Hematopoietic multipotent progenitor cell treated with erythropoietin and hydrocortisone succinate and interleukin-3 and kit ligand, for 15 days (in vitro differentiated cells): ENCODE data around the gene PTPRZ1.

ENCODE experiments used
- DNase-seq: peaks from one replicate; pipeline ENCODE4 v3.0.0-alpha.2; 2015; ENCODE audit warnings: low spot score

Gene PTPRZ1

GRCh38 chr7:121954803-121955202, 81.8 kb downstream of the PTPRZ1 start:
- DNase-seq, result no peak

- DNase-seq, result no peak
These were observed 84.7 kb downstream of the PTPRZ1 start for GRCh38 chr7:121957626-121958025.

GRCh38 chr7:121960678-121961077, 87.7 kb downstream of the PTPRZ1 start:
- DNase-seq, result no peak

GRCh38 chr7:121961089-121961867, 88.3 kb downstream of the PTPRZ1 start:
- no peak for DNase-seq

GRCh38 chr7:121966276-121966934, 93.4 kb downstream of the PTPRZ1 start:
- DNase-seq, result no peak

- DNase-seq, result no peak
These were observed 94.0 kb downstream of the PTPRZ1 start for GRCh38 chr7:121966935-121967332.

- no peak for DNase-seq
These were observed 112.6 kb downstream of the PTPRZ1 start for GRCh38 chr7:121985476-121986030.

- DNase-seq, result no peak
These were observed 119.1 kb downstream of the PTPRZ1 start for GRCh38 chr7:121992068-121992467.

- peak; percentile 16 for DNase-seq
These were observed 121.9 kb downstream of the PTPRZ1 start for GRCh38 chr7:121994625-121995410.

- DNase-seq, result no peak
These were observed 133.7 kb downstream of the PTPRZ1 start for GRCh38 chr7:122006687-122007086.

- no peak for DNase-seq
These were observed 137.2 kb downstream of the PTPRZ1 start for GRCh38 chr7:122010116-122010515.

- DNase-seq, result no peak
These were observed 140.1 kb downstream of the PTPRZ1 start for GRCh38 chr7:122013065-122013464.

- DNase-seq, result no peak
These were observed 140.7 kb downstream of the PTPRZ1 start for GRCh38 chr7:122013630-122014029.

- no peak for DNase-seq
These were observed 141.7 kb downstream of the PTPRZ1 start for GRCh38 chr7:122014697-122015096.

- DNase-seq, result no peak
These were observed 145.1 kb downstream of the PTPRZ1 start for GRCh38 chr7:122018032-122018431.

GRCh38 chr7:122027058-122027457, 154.1 kb downstream of the PTPRZ1 start:
- no peak for DNase-seq

- DNase-seq, result no peak
These were observed 160.7 kb downstream of the PTPRZ1 start for GRCh38 chr7:122033641-122034040.

- no peak for DNase-seq
These were observed 162.9 kb downstream of the PTPRZ1 start for GRCh38 chr7:122035876-122036275.

- no peak for DNase-seq
These were observed 165.2 kb downstream of the PTPRZ1 start for GRCh38 chr7:122038134-122038533.

- DNase-seq, result no peak
These were observed 165.9 kb downstream of the PTPRZ1 start for GRCh38 chr7:122038904-122039303.

GRCh38 chr7:122040147-122040546, 167.2 kb downstream of the PTPRZ1 start:
- DNase-seq, result no peak

GRCh38 chr7:122046402-122046801, 173.4 kb downstream of the PTPRZ1 start:
- no peak for DNase-seq

- no peak for DNase-seq
These were observed 181.4 kb downstream of the PTPRZ1 start for GRCh38 chr7:122054393-122054792.
